ENCODE results near the gene GPRIN1. TPM values are rescaled to one million over a fixed set of nuclear protein-coding genes. Genes with fewer than 3 reads are reported as not detected.
"Not testable (repeated sequence)": the region's sequence is repeated elsewhere in the genome, so short reads cannot be mapped to it uniquely, and the experiment has no call there.

Gene GPRIN1
- total RNA-seq, 4 donors from 2014 or later, result 0.83 to 1.9 (median 1.2) TPM

GRCh38 chr5:176606875-176607274, 3.1 kb downstream of the GPRIN1 start:
- no peaks in the 10 kb centered on the region for H3K27me3 ChIP-seq
- no peak for DNase-seq
- TF ChIP-seq CTCF (IDR thresholded peaks at IDR 0.05) (no peak), POLR2A (IDR thresholded peaks at IDR 0.05) (no peak)
- no peaks in the 10 kb centered on the region for H3K9me3 ChIP-seq
- no peak overlapping the region for H3K4me3 ChIP-seq
- H3K4me1 ChIP-seq, result peaks cover 0 to 11% (median 5%) of the 10 kb centered on the region in 4 donors
- no peak overlapping the region for H3K27ac ChIP-seq
- no peaks in the 10 kb centered on the region for H3K36me3 ChIP-seq

DNA sequence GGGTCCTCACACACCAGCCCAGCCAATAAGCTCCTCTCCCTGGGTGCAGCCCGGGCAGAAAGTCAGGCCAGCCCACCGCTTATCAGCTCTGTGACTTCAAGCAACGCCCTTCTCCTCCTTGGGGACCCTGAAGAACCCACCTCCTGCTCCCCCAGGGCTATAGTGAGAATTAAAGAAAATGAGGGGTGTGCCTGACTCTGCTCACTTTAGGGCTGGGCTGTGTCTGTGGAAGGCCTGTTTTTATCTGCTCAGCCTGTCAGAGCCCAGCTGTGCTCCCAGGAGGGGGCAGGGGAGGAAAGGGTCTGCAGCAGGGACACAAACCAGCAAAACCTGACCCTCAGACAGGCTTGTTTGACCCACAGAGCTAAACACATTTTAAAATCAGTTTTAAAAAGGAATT, 3.9 kb downstream of the GPRIN1 start:
- TF ChIP-seq POLR2A (IDR thresholded peaks at IDR 0.05) (no peak), CTCF (IDR thresholded peaks at IDR 0.05) (no peak)
- Histone ChIP-seq H3K27ac (no peak overlapping the region), H3K9me3 (no peaks in the 10 kb centered on the region), H3K36me3 (no peaks in the 10 kb centered on the region), H3K27me3 (no peaks in the 10 kb centered on the region), H3K4me3 (no peak overlapping the region), H3K4me1 (peaks cover 0 to 11% (median 5%) of the 10 kb centered on the region in 4 donors)
- DNase-seq, result no peak

DNA sequence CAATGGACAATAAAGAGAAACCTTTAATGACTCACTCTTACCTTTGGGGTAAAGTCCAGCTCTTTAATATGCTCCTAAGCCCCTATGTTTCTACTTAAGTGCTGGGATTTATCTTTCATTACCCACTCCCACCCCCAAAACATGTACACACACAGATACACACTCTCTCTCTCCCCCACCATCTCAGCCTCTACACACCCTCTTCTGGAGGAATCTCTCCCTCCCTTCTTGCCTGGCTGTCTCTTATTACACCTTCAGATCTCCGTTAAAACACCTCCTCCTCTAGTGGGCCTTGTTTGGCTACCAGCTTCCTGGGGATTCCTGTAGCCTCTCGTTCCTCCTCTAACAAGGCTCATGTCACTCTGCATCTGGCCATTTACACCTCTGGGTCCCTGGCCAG, 6.9 kb downstream of the GPRIN1 start:
- Histone ChIP-seq H3K9me3 (no peaks in the 10 kb centered on the region), H3K27ac (no peak overlapping the region), H3K27me3 (no peaks in the 10 kb centered on the region), H3K4me3 (no peak overlapping the region), H3K36me3 (no peaks in the 10 kb centered on the region), H3K4me1 (no peaks in the 10 kb centered on the region)
- TF ChIP-seq CTCF (IDR thresholded peaks at IDR 0.05) (no peak), POLR2A (IDR thresholded peaks at IDR 0.05) (no peak)
- DNase-seq, result no peak

DNA sequence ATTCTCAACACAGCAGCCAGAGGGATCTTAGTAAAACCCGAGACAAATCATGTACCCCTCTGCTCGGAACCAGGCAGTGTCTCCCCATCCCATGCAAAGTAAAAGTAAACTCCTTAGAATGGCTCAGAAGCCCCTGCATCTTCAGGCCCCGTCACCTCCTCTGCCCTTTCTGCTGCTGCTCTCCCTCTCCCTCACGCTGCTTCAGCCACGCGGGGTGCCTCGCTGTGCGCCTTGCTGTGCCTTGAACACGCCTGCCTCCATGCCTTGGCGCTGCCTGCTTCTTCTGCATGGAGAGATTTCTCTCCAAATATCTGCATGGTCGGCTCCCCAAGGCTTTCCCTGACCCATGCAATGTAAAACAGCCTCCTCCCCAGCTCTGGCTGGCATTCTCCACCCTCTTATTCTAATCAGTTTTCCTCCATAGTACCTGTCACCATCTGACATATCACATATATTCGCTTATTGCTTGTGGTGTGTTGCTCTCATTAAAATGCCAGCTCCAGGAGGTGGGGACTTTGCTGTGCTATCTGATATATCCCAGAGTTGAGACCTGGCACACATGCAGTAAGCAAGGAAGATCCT, 8.0 kb downstream of the GPRIN1 start:
- TF ChIP-seq CTCF (IDR thresholded peaks at IDR 0.05) (no peak), POLR2A (IDR thresholded peaks at IDR 0.05) (no peak)
- no peaks in the 10 kb centered on the region for H3K9me3 ChIP-seq
- DNase-seq, result no peak
- no peak overlapping the region for H3K4me3 ChIP-seq
- no peak overlapping the region for H3K27ac ChIP-seq
- no peaks in the 10 kb centered on the region for H3K36me3 ChIP-seq
- H3K27me3 ChIP-seq, result no peaks in the 10 kb centered on the region
- H3K4me1 ChIP-seq, result peaks cover 0 to 5% (median 2%) of the 10 kb centered on the region in 4 donors

GRCh38 chr5:176599749-176600430, 10.1 kb downstream of the GPRIN1 start:
- not testable (repeated sequence) for H3K27me3 ChIP-seq, H3K4me3 ChIP-seq, DNase-seq, H3K36me3 ChIP-seq, H3K9me3 ChIP-seq, H3K27ac ChIP-seq
- H3K4me1 ChIP-seq, result peaks cover 0 to 11% (median 3%) of the 10 kb centered on the region in 4 donors

Measured in Peyer's patch (tissue), 4 donors.